ENCODE results near the gene GOLGA8N.
A peak's percentile ranks its signal among the peaks of the same experiment; 100 is the strongest.

The GOLGA8N gene

DNA sequence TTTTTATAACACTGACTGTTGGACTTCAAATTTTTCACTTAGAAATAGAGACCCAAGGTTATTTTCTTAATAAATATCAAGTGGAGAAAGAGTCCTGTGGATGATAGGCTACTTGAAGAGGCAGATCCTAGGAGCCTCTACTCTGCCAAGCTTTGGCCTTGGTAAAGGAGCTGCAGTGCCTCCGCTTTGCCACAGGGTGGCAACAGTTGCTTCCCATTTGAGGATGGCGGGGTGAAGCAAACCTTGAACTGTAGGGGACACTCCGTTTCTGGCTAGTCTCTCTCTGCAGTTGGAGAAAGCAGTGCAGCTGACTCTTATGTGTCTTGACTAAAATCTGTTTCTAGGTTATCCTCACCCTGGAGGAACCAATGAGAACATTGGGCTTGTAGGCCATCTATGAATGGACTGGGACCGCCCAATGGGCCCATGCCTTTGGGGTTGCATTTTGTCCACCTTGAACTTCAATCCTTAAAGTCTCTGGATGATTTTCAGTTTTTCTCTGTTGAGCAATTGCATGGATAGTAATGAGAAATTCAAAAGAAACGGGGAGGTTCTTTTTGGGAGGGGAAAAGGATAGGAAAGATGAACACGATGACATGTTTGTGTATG lies 58.1 kb downstream of the GOLGA8N start:
- DNase-seq = peak; percentile 80

GRCh38 chr15:32652178-32652577 lies 58.9 kb downstream of the GOLGA8N start:
- DNase-seq = no peak

- DNase-seq = no peak
These were observed 62.8 kb downstream of the GOLGA8N start for GRCh38 chr15:32656091-32656490.

- no peak for DNase-seq
These were observed 63.2 kb downstream of the GOLGA8N start for GRCh38 chr15:32656496-32656895.

Measured in fibroblast of skin of back (primary cell).